WTC11 (cell line): ENCODE measurements around the gene FREM1. TPM values are rescaled to one million over a fixed set of nuclear protein-coding genes. Genes with fewer than 3 reads are reported as not detected.

Experiments used
- ATAC-seq: fragments of 200-7000 bp; cut with Tn5 transposase; 2 replicates; pipeline ENCODE4 v1.10.0; 2021; ENCODE audit warnings: mild to moderate bottlenecking, moderate library complexity
- CTCF ChIA-PET: fragments of 300-600 bp; sonication (Branson Sonifier 250); formaldehyde crosslinking; loops from one replicate; lab custom pipeline; 2021; ENCODE audit warnings: antibody characterized with exemption; lab: Charles Lee
- POLR2A ChIA-PET: fragments of 350-600 bp; sonication (Branson Sonifier 250); formaldehyde crosslinking; loops from one replicate; lab custom pipeline; 2021; ENCODE audit warnings: antibody characterized with exemption; lab: Charles Lee
- DNase-seq: peaks from one replicate; pipeline ENCODE4 v3.0.0; 2021; ENCODE audit warnings: low spot score
- H3K27ac Mint-ChIP-seq: 2 replicates; pipeline ENCODE4 v1.8.0; 2021; ENCODE audit warnings: mixed read lengths
- H3K27me3 Mint-ChIP-seq: 2 replicates; pipeline ENCODE4 v1.8.0; 2021; ENCODE audit warnings: low read depth, mild to moderate bottlenecking, moderate library complexity, mixed read lengths
- H3K36me3 Mint-ChIP-seq: 2 replicates; pipeline ENCODE4 v1.8.0; 2021; ENCODE audit warnings: mixed read lengths
- H3K4me1 Mint-ChIP-seq: 2 replicates; pipeline ENCODE4 v1.8.0; 2022; ENCODE audit warnings: mixed read lengths
- H3K4me3 Mint-ChIP-seq: 2 replicates; pipeline ENCODE4 v1.8.0; 2021; ENCODE audit warnings: mild to moderate bottlenecking, moderate library complexity, mixed read lengths
- H3K9me3 Mint-ChIP-seq: 2 replicates; pipeline ENCODE4 v1.8.0; 2021; ENCODE audit warnings: mixed read lengths
- AFF4 ChIP-seq: sonication (generic); formaldehyde crosslinking; IDR thresholded peaks from 2 replicates; pipeline ENCODE4 v1.8.1; 2023; ENCODE audit warnings: mild to moderate bottlenecking, missing genetic modification reagents, borderline replicate concordance
- ARID4B ChIP-seq: sonication (generic); formaldehyde crosslinking; IDR thresholded peaks from 2 replicates; pipeline ENCODE4 v1.8.0; 2023; ENCODE audit warnings: missing genetic modification reagents, mild to moderate bottlenecking, borderline replicate concordance
- E2F5 ChIP-seq: sonication (generic); formaldehyde crosslinking; IDR thresholded peaks from 2 replicates; pipeline ENCODE4 v1.8.1; 2022; ENCODE audit warnings: mild to moderate bottlenecking, moderate library complexity, missing genetic modification reagents
- ETV6 ChIP-seq: sonication (generic); formaldehyde crosslinking; IDR thresholded peaks from 2 replicates; pipeline ENCODE4 v1.8.1; 2022; ENCODE audit warnings: mild to moderate bottlenecking, missing genetic modification reagents
- IRF1 ChIP-seq: sonication (generic); formaldehyde crosslinking; IDR thresholded peaks from 2 replicates; pipeline ENCODE4 v1.8.0; 2023; ENCODE audit warnings: missing genetic modification reagents
- JAZF1 ChIP-seq: fragments of 250-450 bp; sonication (Bioruptor Pico); IDR thresholded peaks from 2 replicates; pipeline ENCODE4 v1.9.0; 2021; ENCODE audit warnings: moderate library complexity, mild to moderate bottlenecking, inconsistent platforms
- PRDM15 ChIP-seq: sonication (generic); formaldehyde crosslinking; IDR thresholded peaks from 2 replicates; pipeline ENCODE4 v1.8.0; 2022; ENCODE audit warnings: missing genetic modification reagents
- SOX15 ChIP-seq: fragments of 250-450 bp; sonication (Bioruptor Pico); IDR thresholded peaks from 2 replicates; pipeline ENCODE4 v1.9.0; 2021; ENCODE audit warnings: mild to moderate bottlenecking
- TEAD1 ChIP-seq: sonication (generic); formaldehyde crosslinking; IDR thresholded peaks from 2 replicates; pipeline ENCODE4 v1.8.0; 2022; ENCODE audit warnings: mild to moderate bottlenecking, missing genetic modification reagents
- TP53 ChIP-seq: sonication (generic); formaldehyde crosslinking; IDR thresholded peaks from 2 replicates; pipeline ENCODE4 v1.8.1; 2023; ENCODE audit warnings: mild to moderate bottlenecking, missing genetic modification reagents
- ZNF396 ChIP-seq: fragments of 250-450 bp; sonication (Bioruptor Pico); IDR thresholded peaks from 2 replicates; pipeline ENCODE4 v1.8.0; 2021; ENCODE audit warnings: mild to moderate bottlenecking, moderate library complexity, borderline replicate concordance
- total RNA-seq: library from RNA; stranded (reverse); gene quantifications from 3 replicates; pipeline ENCODE4 v1.2.3, GENCODE V29; 2021

The FREM1 gene
- total RNA-seq, 1 experiment from 2014 or later: 2.8 TPM

- CTCF ChIA-PET: interaction anchor here (0.9 to 1.6 kb wide), 4 partner anchors 11 to 67 kb away, joined by 3 to 5 read pairs (median 4); partner anchors contain the start of gene CER1
- no peak for DNase-seq
These were observed 130.0 kb downstream of the FREM1 start for GRCh38 chr9:14780251-14780650.

GRCh38 chr9:14779566-14780022, 130.6 kb downstream of the FREM1 start:
- DNase-seq (no peak), ATAC-seq (no peak)
- ChIA-PET CTCF (interaction anchor here (0.9 to 1.6 kb wide), 4 partner anchors 10 to 67 kb away, joined by 3 to 5 read pairs (median 4); partner anchors contain the start of gene CER1), POLR2A (no interaction called here)
- peaks cover 8% of the 10 kb centered on the region for H3K9me3 Mint-ChIP-seq
- H3K27ac Mint-ChIP-seq: no peak overlapping the region
- H3K36me3 Mint-ChIP-seq: peaks cover 3% of the 10 kb centered on the region; the same call in 1 of the 2 replicates
- peaks cover 9% of the 10 kb centered on the region for H3K4me1 Mint-ChIP-seq
- TF ChIP-seq E2F5 (no peak), ZNF396 (CRISPR knock-in tag) (no peak)
- no peaks in the 10 kb centered on the region for H3K27me3 Mint-ChIP-seq
- no peak overlapping the region for H3K4me3 Mint-ChIP-seq

More at GRCh38 chr9:14780251-14780650, 130.0 kb downstream of the FREM1 start:
- Mint-ChIP-seq H3K36me3 (peaks cover 3% of the 10 kb centered on the region; the same call in 1 of the 2 replicates), H3K9me3 (peaks cover 8% of the 10 kb centered on the region), H3K4me1 (peaks cover 9% of the 10 kb centered on the region), H3K27me3 (no peaks in the 10 kb centered on the region), H3K27ac (no peak overlapping the region), H3K4me3 (no peak overlapping the region)
- no peak for ATAC-seq
- POLR2A ChIA-PET: no interaction called here
- TF ChIP-seq ETV6 (no peak), JAZF1 (no peak), AFF4 (CRISPR knock-in tag) (no peak), IRF1 (CRISPR knock-in tag) (no peak), ARID4B (no peak)

- H3K27me3 Mint-ChIP-seq: no peaks in the 10 kb centered on the region
- H3K27ac Mint-ChIP-seq: no peak overlapping the region
- CTCF ChIA-PET: interaction anchor here (1.2 kb wide), 1 partner anchor 10 kb away, joined by 4 read pairs; no protein-coding TSS in a partner anchor
- peaks cover 8% of the 10 kb centered on the region for H3K9me3 Mint-ChIP-seq
- TF ChIP-seq PRDM15 (CRISPR knock-in tag) (no peak), SOX15 (CRISPR knock-in tag) (no peak), TP53 (no peak), TEAD1 (no peak)
- TF ChIP-seq, all 79 proteins: peak for 0
- peaks cover 9% of the 10 kb centered on the region for H3K4me1 Mint-ChIP-seq
- ATAC-seq (no peak), DNase-seq (no peak)
- peaks cover 3% of the 10 kb centered on the region; the same call in 1 of the 2 replicates for H3K36me3 Mint-ChIP-seq
- POLR2A ChIA-PET: no interaction called here
- no peak overlapping the region for H3K4me3 Mint-ChIP-seq
These were observed 131.7 kb downstream of the FREM1 start for GRCh38 chr9:14778565-14778964.
